DMS153 treated with DMSO at 0.1 percent for 48 hours (cell line): ENCODE results near the gene GALNT17.

Experiments
- DNase-seq: peaks from one replicate; lab custom pipeline; 2025; ENCODE audit not compliant: unreplicated experiment; lab: John Stamatoyannopoulos, UW

Gene GALNT17

GRCh38 chr7:71384094-71384493 lies 252.2 kb downstream of the GALNT17 start:
- DNase-seq, result no peak

GRCh38 chr7:71385330-71385729 lies 253.4 kb downstream of the GALNT17 start:
- DNase-seq, result no peak

GRCh38 chr7:71386152-71386785 lies 254.3 kb downstream of the GALNT17 start:
- no peak for DNase-seq

- no peak for DNase-seq
Measured at GRCh38 chr7:71388181-71388580, 256.2 kb downstream of the GALNT17 start.

- DNase-seq, result no peak
Measured at GRCh38 chr7:71389976-71390375, 258.0 kb downstream of the GALNT17 start.

GRCh38 chr7:71393661-71394060 lies 261.7 kb downstream of the GALNT17 start:
- no peak for DNase-seq

GRCh38 chr7:71402684-71403083 lies 270.7 kb downstream of the GALNT17 start:
- DNase-seq, result no peak

GRCh38 chr7:71403202-71403946 lies 271.4 kb downstream of the GALNT17 start:
- DNase-seq, result no peak

GRCh38 chr7:71404726-71405345 lies 272.9 kb downstream of the GALNT17 start:
- DNase-seq, result no peak

- DNase-seq, result no peak
Measured at GRCh38 chr7:71408271-71408670, 276.3 kb downstream of the GALNT17 start.

GRCh38 chr7:71409550-71410157 lies 277.7 kb downstream of the GALNT17 start:
- DNase-seq, result no peak

- DNase-seq, result no peak
Measured at GRCh38 chr7:71411475-71411874, 279.5 kb downstream of the GALNT17 start.

- DNase-seq, result no peak
Measured at GRCh38 chr7:71414490-71414889, 282.5 kb downstream of the GALNT17 start.

GRCh38 chr7:71419546-71420337 lies 287.8 kb downstream of the GALNT17 start:
- DNase-seq, result no peak

GRCh38 chr7:71422104-71422503 lies 290.2 kb downstream of the GALNT17 start:
- DNase-seq, result no peak

- DNase-seq, result no peak
Measured at GRCh38 chr7:71424166-71425035, 292.5 kb downstream of the GALNT17 start.

- DNase-seq, result no peak
Measured at GRCh38 chr7:71429083-71429482, 297.1 kb downstream of the GALNT17 start.

GRCh38 chr7:71430246-71430645 lies 298.3 kb downstream of the GALNT17 start:
- DNase-seq, result no peak

GRCh38 chr7:71439321-71439720 lies 307.4 kb downstream of the GALNT17 start:
- DNase-seq, result no peak
